Measurements from ENCODE around the gene RIMKLB.
"Not testable (repeated sequence)": the region's sequence is repeated elsewhere in the genome, so short reads cannot be mapped to it uniquely, and the experiment has no call there.

The RIMKLB gene

DNA sequence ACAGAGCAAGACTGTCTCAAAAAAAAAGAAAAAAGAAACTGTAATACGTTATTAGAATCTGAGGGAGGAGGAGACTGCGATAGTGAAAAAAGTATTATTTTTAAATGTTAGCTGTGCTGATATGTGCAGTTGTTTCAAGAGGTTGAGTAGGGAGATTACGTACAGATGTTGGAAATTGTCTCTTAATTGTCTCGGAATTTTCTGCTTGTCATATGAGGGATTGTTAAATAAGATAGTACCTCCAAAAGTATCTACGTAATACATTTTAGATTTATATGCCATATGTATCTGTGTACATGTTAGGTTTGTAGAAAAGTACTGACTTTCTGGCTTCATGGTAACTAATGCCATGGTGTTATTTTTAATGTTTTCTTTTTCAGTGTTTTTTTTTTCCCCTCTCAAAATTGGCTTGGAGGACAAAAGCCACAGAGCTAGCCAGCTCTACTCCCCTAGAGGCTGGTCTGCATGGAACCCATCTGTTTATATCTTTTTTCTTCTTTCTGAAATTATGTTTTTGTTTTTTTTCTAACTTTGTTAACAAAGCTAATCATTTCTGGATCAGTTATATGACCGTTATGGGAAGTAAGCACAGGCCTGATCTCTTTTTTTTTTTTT, 3.4 kb downstream of the RIMKLB start:
- H3K9me3 Mint-ChIP-seq (ENCODE audit: low read depth) = no peaks in the 10 kb centered on the region
- H3K36me3 Mint-ChIP-seq = peaks cover 2% of the 10 kb centered on the region
- peaks cover 27% of the 10 kb centered on the region for H3K4me1 Mint-ChIP-seq (ENCODE audit: low read depth)
- no peak overlapping the region for H3K27ac Mint-ChIP-seq
- H3K27me3 Mint-ChIP-seq = no peaks in the 10 kb centered on the region
- H3K4me3 Mint-ChIP-seq = no peak overlapping the region

DNA sequence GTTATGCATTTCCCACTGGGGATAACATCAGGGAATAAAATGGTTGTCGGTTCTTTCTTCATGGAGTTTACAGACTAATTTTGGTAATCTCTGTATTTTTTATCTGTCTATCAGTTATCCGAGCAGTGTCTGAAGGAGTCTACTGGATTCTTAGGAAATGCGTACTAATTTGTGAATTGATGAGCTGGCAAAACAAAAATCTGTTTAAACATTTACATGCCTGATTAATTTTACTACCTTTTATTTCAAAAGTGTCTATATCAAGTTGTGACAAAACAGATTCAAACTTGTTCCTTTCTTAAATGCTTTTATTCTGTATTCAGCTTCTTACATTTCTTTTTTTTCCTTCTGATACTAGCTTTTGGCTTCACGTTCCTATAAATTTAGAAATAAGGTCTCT, 4.4 kb downstream of the RIMKLB start:
- H3K36me3 Mint-ChIP-seq = peaks cover 2% of the 10 kb centered on the region
- no peaks in the 10 kb centered on the region for H3K27me3 Mint-ChIP-seq
- H3K9me3 Mint-ChIP-seq (ENCODE audit: low read depth) = no peaks in the 10 kb centered on the region
- H3K4me3 Mint-ChIP-seq = no peak overlapping the region
- H3K4me1 Mint-ChIP-seq (ENCODE audit: low read depth) = peaks cover 20% of the 10 kb centered on the region
- H3K27ac Mint-ChIP-seq = no peak overlapping the region

- peaks cover 2% of the 10 kb centered on the region for H3K36me3 Mint-ChIP-seq
- H3K4me1 Mint-ChIP-seq (ENCODE audit: low read depth) = peaks cover 11% of the 10 kb centered on the region
- no peak overlapping the region for H3K27ac Mint-ChIP-seq
- H3K9me3 Mint-ChIP-seq (ENCODE audit: low read depth) = no peaks in the 10 kb centered on the region
- no peaks in the 10 kb centered on the region for H3K27me3 Mint-ChIP-seq
- H3K4me3 Mint-ChIP-seq = no peak overlapping the region
Observed at GRCh38 chr12:8709124-8709830, 11.5 kb downstream of the RIMKLB start.

- H3K9me3 Mint-ChIP-seq (ENCODE audit: low read depth) = no peaks in the 10 kb centered on the region
- no peak overlapping the region for H3K27ac Mint-ChIP-seq
- peaks cover 11% of the 10 kb centered on the region for H3K4me1 Mint-ChIP-seq (ENCODE audit: low read depth)
- H3K4me3 Mint-ChIP-seq = no peak overlapping the region
- peaks cover 14% of the 10 kb centered on the region for H3K36me3 Mint-ChIP-seq
- H3K27me3 Mint-ChIP-seq = no peaks in the 10 kb centered on the region
Observed at GRCh38 chr12:8712572-8712971, 14.8 kb downstream of the RIMKLB start.

DNA sequence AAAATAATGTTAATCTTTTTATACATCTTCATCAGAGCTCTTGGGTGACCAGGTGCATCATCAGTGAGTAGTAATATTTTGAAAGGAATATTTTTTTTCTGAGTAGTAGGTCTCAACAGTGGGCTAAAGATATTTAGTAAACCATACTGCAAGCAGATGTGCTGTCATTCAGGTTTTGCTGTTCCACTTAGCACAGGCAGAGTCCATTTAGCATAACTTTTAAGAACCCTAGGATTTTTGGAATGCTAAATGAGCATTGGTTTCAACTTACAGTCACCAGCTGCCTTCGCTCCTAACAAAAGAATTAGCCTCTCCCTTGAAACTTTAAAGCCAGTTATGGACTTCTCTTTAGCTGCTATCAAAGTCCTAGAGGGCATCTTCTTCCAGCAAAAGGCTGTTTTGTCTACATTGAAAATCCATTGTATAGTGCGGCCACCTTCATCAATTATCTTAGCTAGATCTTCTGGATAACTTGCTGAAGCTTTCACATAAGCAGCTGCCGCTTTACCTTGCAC, 24.6 kb downstream of the RIMKLB start:
- no peaks in the 10 kb centered on the region for H3K9me3 Mint-ChIP-seq (ENCODE audit: low read depth)
- H3K4me1 Mint-ChIP-seq (ENCODE audit: low read depth) = peaks cover 3% of the 10 kb centered on the region
- H3K36me3 Mint-ChIP-seq = peaks cover 29% of the 10 kb centered on the region
- H3K27me3 Mint-ChIP-seq = no peaks in the 10 kb centered on the region
- H3K27ac Mint-ChIP-seq = no peak overlapping the region
- no peak overlapping the region for H3K4me3 Mint-ChIP-seq

DNA sequence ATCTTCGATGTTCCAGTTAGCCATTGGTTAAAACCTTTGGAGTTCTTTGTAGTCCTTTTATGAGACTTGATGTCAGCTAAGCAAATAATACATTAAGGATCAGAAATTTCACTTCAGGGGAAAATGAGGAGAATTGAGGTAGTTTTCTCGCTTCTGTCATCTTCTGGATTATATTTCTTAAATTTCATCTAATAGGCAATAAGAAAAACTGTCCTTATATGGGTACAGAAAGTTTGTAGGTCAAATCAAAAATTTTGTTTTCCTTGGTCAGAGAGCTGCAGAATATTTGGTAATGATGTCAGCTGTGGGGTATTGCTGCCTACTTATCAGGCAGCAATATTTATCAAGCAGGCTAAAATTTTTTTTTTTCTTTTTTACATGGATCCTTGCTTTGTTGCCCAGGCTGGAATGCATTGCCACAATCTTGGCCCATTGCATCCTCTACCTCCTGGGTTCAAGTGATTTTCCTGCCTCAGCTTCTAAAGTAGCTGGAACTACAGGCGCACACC, 37.1 kb downstream of the RIMKLB start:
- H3K27me3 Mint-ChIP-seq = no peaks in the 10 kb centered on the region
- H3K9me3 Mint-ChIP-seq (ENCODE audit: low read depth) = no peaks in the 10 kb centered on the region
- H3K4me1 Mint-ChIP-seq (ENCODE audit: low read depth) = peaks cover 3% of the 10 kb centered on the region
- H3K36me3 Mint-ChIP-seq = peaks cover 4% of the 10 kb centered on the region
- no peak overlapping the region for H3K4me3 Mint-ChIP-seq
- no peak overlapping the region for H3K27ac Mint-ChIP-seq

GRCh38 chr12:8742501-8742900, 44.7 kb downstream of the RIMKLB start:
- Mint-ChIP-seq H3K4me1 (ENCODE audit: low read depth) (no peaks in the 10 kb centered on the region), H3K4me3 (no peak overlapping the region), H3K27me3 (no peaks in the 10 kb centered on the region), H3K36me3 (peaks cover 15% of the 10 kb centered on the region), H3K9me3 (ENCODE audit: low read depth) (no peaks in the 10 kb centered on the region), H3K27ac (no peak overlapping the region)

DNA sequence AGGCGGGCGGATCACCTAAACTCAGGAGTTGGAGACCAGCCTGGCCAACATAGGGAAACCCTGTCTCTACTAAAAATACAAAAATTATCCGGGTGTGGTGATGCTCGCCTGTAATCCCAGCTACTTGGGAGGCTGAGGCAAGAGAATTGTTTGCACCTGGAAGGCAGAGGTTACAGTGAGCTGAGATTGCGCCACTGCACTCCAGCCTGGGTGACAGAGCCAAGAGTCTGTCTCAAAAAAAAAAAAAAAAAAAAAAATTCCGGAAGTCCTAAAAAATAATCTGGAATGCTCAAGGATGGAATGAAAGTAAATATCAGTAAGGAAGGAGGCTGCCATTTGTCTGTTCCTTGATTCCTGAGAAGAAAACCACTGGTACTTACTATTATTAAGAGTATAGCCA, 45.3 kb downstream of the RIMKLB start:
- not testable (repeated sequence) for H3K27me3 Mint-ChIP-seq; H3K4me1 Mint-ChIP-seq (ENCODE audit: low read depth); H3K27ac Mint-ChIP-seq; H3K4me3 Mint-ChIP-seq; H3K9me3 Mint-ChIP-seq (ENCODE audit: low read depth)
- peaks cover 15% of the 10 kb centered on the region for H3K36me3 Mint-ChIP-seq

GRCh38 chr12:8745631-8746030, 47.8 kb downstream of the RIMKLB start:
- not testable (repeated sequence) for H3K9me3 Mint-ChIP-seq (ENCODE audit: low read depth); H3K27me3 Mint-ChIP-seq; H3K36me3 Mint-ChIP-seq; H3K27ac Mint-ChIP-seq; H3K4me1 Mint-ChIP-seq (ENCODE audit: low read depth); H3K4me3 Mint-ChIP-seq

DNA sequence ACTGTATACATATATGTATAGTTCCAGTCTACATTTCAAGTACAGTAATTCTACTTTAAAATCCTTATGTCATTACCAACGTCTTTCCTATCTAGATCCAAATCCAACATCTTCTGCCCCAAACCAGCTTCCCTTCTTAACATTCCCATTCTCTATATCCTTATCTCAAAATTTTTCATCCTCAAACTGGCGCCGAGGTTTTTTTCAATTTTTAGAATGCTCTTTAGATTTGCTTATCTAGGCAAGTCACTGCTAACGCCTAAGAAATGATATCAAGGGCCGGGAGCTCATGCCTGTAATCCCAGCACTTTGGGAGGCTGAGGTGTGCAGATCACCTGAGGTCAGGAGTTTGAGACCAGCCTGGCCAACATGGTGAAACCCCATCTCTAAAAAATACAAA, 48.3 kb downstream of the RIMKLB start:
- H3K4me1 Mint-ChIP-seq (ENCODE audit: low read depth) = no peaks in the 10 kb centered on the region
- no peaks in the 10 kb centered on the region for H3K27me3 Mint-ChIP-seq
- H3K4me3 Mint-ChIP-seq = no peak overlapping the region
- no peaks in the 10 kb centered on the region for H3K9me3 Mint-ChIP-seq (ENCODE audit: low read depth)
- peaks cover 9% of the 10 kb centered on the region for H3K36me3 Mint-ChIP-seq
- H3K27ac Mint-ChIP-seq = no peak overlapping the region

GRCh38 chr12:8760076-8760475, 62.3 kb downstream of the RIMKLB start:
- not testable (repeated sequence) for H3K4me1 Mint-ChIP-seq (ENCODE audit: low read depth); H3K4me3 Mint-ChIP-seq; H3K27me3 Mint-ChIP-seq; H3K9me3 Mint-ChIP-seq (ENCODE audit: low read depth); H3K27ac Mint-ChIP-seq
- H3K36me3 Mint-ChIP-seq = peaks cover 22% of the 10 kb centered on the region

GRCh38 chr12:8762701-8763100, 64.9 kb downstream of the RIMKLB start:
- H3K9me3 Mint-ChIP-seq (ENCODE audit: low read depth); H3K27ac Mint-ChIP-seq; H3K4me3 Mint-ChIP-seq; H3K27me3 Mint-ChIP-seq; H3K4me1 Mint-ChIP-seq (ENCODE audit: low read depth): not testable (repeated sequence)
- peaks cover 19% of the 10 kb centered on the region for H3K36me3 Mint-ChIP-seq

DNA sequence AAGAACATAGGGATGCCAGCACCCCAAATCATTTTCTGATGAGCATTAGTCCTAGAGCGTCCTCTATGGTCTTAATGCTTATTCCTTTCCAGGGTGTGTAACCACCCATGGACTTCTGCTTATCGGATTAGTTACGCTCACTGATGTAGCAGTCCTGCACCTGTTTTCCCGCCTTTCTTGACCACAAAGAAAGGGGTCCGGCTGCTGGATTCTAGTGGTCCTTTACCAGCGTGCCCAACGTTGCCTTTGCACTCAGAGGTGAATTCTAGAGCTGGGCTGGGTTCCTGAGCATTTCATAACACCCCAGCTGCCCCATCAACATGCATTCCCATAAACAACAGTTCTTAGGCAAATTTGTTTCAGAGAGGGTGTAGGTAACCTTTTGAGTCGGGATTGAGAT, 68.3 kb downstream of the RIMKLB start:
- not testable (repeated sequence) for H3K9me3 Mint-ChIP-seq (ENCODE audit: low read depth); H3K27ac Mint-ChIP-seq; H3K4me3 Mint-ChIP-seq; H3K27me3 Mint-ChIP-seq; H3K4me1 Mint-ChIP-seq (ENCODE audit: low read depth)
- H3K36me3 Mint-ChIP-seq = peaks cover 13% of the 10 kb centered on the region

GRCh38 chr12:8770499-8770898, 72.7 kb downstream of the RIMKLB start:
- H3K4me1 Mint-ChIP-seq (ENCODE audit: low read depth) = no peaks in the 10 kb centered on the region
- H3K27ac Mint-ChIP-seq = no peak overlapping the region
- H3K9me3 Mint-ChIP-seq (ENCODE audit: low read depth) = no peaks in the 10 kb centered on the region
- H3K4me3 Mint-ChIP-seq = no peak overlapping the region
- no peaks in the 10 kb centered on the region for H3K27me3 Mint-ChIP-seq
- H3K36me3 Mint-ChIP-seq = peaks cover 8% of the 10 kb centered on the region

- H3K4me1 Mint-ChIP-seq (ENCODE audit: low read depth) = no peaks in the 10 kb centered on the region
- no peaks in the 10 kb centered on the region for H3K27me3 Mint-ChIP-seq
- H3K4me3 Mint-ChIP-seq = no peak overlapping the region
- peaks cover 8% of the 10 kb centered on the region for H3K36me3 Mint-ChIP-seq
- H3K9me3 Mint-ChIP-seq (ENCODE audit: low read depth) = no peaks in the 10 kb centered on the region
- no peak overlapping the region for H3K27ac Mint-ChIP-seq
Observed at GRCh38 chr12:8771072-8771471, 73.3 kb downstream of the RIMKLB start.

- H3K36me3 Mint-ChIP-seq = peaks cover 10% of the 10 kb centered on the region
- H3K27ac Mint-ChIP-seq = no peak overlapping the region
- H3K4me3 Mint-ChIP-seq = no peak overlapping the region
- no peaks in the 10 kb centered on the region for H3K27me3 Mint-ChIP-seq
- no peaks in the 10 kb centered on the region for H3K9me3 Mint-ChIP-seq (ENCODE audit: low read depth)
- H3K4me1 Mint-ChIP-seq (ENCODE audit: low read depth) = no peaks in the 10 kb centered on the region
Observed at GRCh38 chr12:8773461-8773860, 75.7 kb downstream of the RIMKLB start.

Measured in activated naive CD8-positive, alpha-beta T cell (primary cell).